Measurements from ENCODE around the gene PKNOX2.

DNA sequence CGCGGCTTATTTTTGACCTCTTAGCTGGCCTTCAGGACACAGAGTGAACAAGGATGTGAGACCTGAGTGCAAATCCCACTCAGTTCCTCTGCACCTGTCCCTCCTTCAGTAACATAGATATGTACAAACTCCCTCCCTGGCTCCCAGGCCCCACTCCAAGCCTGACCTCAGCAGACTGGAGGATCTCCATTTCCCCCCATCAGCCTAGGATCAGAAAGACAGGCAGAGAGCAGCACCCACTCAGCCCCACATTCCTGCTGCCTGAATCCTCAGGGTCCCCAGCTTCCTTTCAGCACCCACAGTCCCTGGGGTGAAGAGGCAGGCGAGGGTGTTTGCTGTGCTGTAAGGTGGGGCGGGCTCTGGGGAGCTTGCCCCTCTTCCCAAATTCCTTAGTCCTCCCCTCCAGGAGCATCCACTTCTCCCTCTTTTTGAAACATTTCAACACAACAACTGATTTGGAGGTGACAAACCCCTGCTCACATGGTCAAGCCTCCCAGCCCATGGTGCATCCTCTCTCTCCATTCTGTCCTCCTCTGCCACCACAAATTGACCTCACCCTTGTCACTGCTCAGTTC is 180.4 kb downstream of the PKNOX2 start:
- TF ChIP-seq, protein P1, sequence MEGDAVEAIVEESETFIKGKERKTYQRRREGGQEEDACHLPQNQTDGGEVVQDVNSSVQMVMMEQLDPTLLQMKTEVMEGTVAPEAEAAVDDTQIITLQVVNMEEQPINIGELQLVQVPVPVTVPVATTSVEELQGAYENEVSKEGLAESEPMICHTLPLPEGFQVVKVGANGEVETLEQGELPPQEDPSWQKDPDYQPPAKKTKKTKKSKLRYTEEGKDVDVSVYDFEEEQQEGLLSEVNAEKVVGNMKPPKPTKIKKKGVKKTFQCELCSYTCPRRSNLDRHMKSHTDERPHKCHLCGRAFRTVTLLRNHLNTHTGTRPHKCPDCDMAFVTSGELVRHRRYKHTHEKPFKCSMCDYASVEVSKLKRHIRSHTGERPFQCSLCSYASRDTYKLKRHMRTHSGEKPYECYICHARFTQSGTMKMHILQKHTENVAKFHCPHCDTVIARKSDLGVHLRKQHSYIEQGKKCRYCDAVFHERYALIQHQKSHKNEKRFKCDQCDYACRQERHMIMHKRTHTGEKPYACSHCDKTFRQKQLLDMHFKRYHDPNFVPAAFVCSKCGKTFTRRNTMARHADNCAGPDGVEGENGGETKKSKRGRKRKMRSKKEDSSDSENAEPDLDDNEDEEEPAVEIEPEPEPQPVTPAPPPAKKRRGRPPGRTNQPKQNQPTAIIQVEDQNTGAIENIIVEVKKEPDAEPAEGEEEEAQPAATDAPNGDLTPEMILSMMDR (IDR thresholded peaks at IDR 0.05): no peak
- TF ChIP-seq POLR2A (IDR thresholded peaks at IDR 0.05): no peak
- TF ChIP-seq POLR2AphosphoS5 (IDR thresholded peaks at IDR 0.05): no peak

Data from suprapubic skin (tissue), 4 donors.